HCT116 (cell line): ENCODE results near the gene ANGEL1.

ENCODE experiments used
- CTCF ChIP-seq, 3 experiments: fragments of 200-600 bp in 1 of 3; sonication (generic) in 1 of 3; IDR thresholded peaks in 2 of 3; conservative IDR thresholded peaks in 1 of 3; 2 replicates each; pipeline ENCODE4 v1.5.1; 2012 to 2017; ENCODE audit warnings: low read depth in 2 of 3, low read length in 2 of 3, antibody characterized with exemption in 1 of 3, borderline replicate concordance in 1 of 3, control low read depth in 1 of 3, mild to moderate bottlenecking in 1 of 3, mixed read lengths in 1 of 3, mixed run types in 1 of 3, moderate library complexity in 1 of 3; ENCODE audit not compliant: insufficient read depth in 1 of 3
- EZH2 ChIP-seq: fragments of 200-600 bp; sonication (generic); IDR thresholded peaks from 2 replicates; pipeline ENCODE4 v1.6.1; 2017; ENCODE audit warnings: antibody characterized with exemption, mixed run types
- EZH2phosphoT487 ChIP-seq: fragments of 200-600 bp; IDR thresholded peaks from 2 replicates; pipeline ENCODE4 v1.6.1; 2018; ENCODE audit warnings: antibody characterized with exemption, borderline replicate concordance
- POLR2A ChIP-seq: IDR thresholded peaks from 2 replicates; pipeline ENCODE4 v1.7.0; 2011; ENCODE audit warnings: borderline replicate concordance; ENCODE audit not compliant: insufficient read depth, insufficient read length; ENCODE audit errors: extremely low read depth
- POLR2AphosphoS5 ChIP-seq: IDR thresholded peaks from 2 replicates; pipeline ENCODE4 v1.6.1; 2011; ENCODE audit warnings: mild to moderate bottlenecking, low read depth, low read length, moderate library complexity
- RAD21 ChIP-seq: IDR thresholded peaks from 2 replicates; pipeline ENCODE4 v1.6.1; 2012; ENCODE audit warnings: low read depth, mild to moderate bottlenecking
- REST ChIP-seq: IDR thresholded peaks from 2 replicates; pipeline ENCODE4 v1.6.1; 2012; ENCODE audit warnings: low read depth

GRCh38 chr14:76808990-76809389 is 3.7 kb downstream of the ANGEL1 start:
- no peak for TF ChIP-seq POLR2AphosphoS5
- no peak for TF ChIP-seq EZH2phosphoT487
- TF ChIP-seq EZH2 = no peak
- no peak for TF ChIP-seq CTCF (IDR thresholded peaks at IDR 0.05 in 2 of 3, conservative IDR thresholded peaks at IDR 0.05 in 1 of 3; ENCODE audit: borderline replicate concordance in 1 of 3, insufficient read depth in 1 of 3, low read depth in 2 of 3, low read length in 2 of 3)
- no peak for TF ChIP-seq RAD21
- TF ChIP-seq POLR2A = no peak
- no peak for TF ChIP-seq REST
